ENCODE data around the gene NETO1.

The NETO1 gene

DNA sequence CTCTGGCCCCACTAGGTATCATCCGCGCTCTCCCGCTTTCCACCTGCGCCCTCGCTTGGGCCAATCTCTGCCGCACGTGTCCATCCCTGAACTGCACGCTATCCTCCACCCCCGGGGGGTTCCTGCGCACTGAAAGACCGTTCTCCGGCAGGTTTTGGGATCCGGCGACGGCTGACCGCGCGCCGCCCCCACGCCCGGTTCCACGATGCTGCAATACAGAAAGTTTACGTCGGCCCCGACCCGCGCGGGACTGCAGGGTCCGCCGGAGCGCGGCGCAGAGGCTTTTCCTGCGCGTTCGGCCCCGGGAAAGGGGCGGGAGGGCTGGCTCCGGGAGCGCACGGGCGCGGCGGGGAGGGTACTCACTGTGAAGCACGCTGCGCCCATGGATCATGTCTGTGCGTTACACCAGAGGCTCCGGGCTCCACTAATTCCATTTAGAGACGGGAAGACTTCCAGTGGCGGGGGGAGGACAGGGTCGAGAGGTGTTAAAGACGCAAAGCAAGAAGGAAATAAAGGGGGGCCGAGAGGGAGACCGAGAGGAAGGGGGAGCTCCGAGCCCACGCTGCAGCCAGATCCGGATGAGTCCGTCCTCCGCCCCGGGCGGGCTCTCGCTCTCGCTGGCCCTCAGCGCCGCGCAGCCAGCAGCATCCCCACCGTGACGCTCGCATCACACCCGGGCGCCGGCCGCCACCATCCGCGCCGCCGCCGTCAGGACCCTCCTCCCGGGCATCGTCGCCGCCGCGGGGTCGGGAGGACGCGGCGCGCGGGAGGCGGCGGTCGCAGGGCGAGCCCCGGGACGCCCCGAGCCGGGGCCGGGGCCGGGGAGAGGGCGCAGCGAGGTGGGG, 664 bp downstream of the NETO1 start:
- no peak for DNase-seq (ENCODE audit: low read depth)
- peak overlapping the region; percentile 15 for H3K4me3 ChIP-seq (ENCODE audit: low read length)
- TF ChIP-seq CTCF (conservative IDR thresholded peaks at IDR 0.05; ENCODE audit: low read length), result no peak

DNA sequence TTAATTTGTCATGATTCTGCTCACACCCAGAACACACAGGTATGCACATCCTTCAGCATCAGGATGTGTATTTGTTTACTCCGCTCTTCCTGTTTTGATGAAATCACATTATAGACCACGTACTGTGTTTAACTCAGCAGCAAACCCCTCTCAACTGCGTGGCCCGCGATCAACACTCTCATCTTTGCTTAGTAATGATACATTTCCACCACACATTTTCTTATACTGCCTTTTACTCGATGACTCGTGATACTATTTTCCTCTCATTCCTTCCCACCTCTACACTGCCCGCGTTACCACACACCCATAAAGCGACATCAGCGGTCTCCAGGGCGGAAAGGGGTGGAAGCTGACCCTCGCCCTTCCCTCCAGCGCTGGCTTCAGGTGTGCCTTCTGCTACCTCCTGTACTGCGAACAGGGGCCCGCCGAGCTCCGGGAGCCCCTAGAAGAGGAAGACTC, 1.3 kb downstream of the NETO1 start:
- TF ChIP-seq CTCF (conservative IDR thresholded peaks at IDR 0.05; ENCODE audit: low read length), result no peak
- no peak overlapping the region for H3K4me3 ChIP-seq (ENCODE audit: low read length)
- DNase-seq (ENCODE audit: low read depth), result no peak

DNA sequence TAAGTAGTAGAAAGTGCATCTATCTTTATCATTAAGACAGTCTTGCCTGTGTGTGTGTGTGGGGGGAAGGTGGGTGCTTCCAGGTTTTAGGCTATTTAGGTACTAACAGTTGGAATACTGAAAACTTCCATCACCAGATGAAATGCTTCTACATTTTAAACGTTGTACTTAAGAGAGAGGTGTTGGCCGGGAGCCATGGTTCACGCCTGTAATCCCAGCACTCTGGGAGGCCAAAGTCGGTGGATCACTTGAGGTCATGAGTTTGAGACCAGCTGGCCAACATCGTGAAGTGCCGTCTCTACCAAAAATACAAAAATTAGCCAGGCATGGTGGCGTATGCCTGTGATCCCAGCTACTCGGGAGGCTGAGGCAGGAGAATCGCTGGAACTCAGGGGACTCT, 4.0 kb downstream of the NETO1 start:
- no peak for DNase-seq (ENCODE audit: low read depth)
- TF ChIP-seq CTCF (conservative IDR thresholded peaks at IDR 0.05; ENCODE audit: low read length), result no peak
- no peak overlapping the region for H3K4me3 ChIP-seq (ENCODE audit: low read length)

DNA sequence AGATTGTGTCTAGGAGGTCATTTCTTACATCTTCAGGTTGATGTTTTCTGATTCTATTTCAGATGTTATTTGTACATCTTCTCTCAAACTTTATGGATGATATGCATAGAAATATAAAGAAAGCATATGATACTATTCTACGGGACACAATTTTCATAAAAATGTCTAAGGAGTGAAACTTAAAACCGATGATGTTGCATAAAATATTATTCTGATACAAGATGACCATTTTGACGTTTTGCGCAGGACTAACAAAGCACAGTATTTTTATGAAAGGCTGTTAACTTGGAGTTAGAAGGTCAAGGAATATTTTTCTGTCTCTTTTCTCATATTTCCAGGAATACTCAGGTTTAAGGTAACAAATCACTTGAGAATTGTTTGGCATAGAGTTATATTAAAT, 8.7 kb downstream of the NETO1 start:
- DNase-seq (ENCODE audit: low read depth), result no peak
- no peak overlapping the region for H3K4me3 ChIP-seq (ENCODE audit: low read length)
- TF ChIP-seq CTCF (conservative IDR thresholded peaks at IDR 0.05; ENCODE audit: low read length), result no peak

DNA sequence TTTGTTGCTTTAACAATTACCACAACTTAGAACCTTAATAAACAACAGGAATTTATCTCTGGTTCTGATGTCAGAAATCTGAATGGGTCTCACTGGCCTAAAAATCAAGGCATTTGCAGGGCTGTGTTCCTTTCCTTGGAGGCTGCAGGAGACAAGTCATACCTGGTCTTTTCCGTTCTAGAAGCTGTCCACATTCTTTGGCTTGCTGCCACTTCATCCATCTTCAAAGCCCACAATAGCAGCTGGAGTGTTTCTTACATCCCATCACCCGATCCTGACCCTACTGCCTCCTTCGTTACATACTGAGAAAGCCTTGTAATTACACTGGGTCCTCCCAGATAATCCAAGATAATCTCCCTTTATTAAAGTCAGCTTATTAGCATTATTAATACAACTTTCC, 18.1 kb downstream of the NETO1 start:
- TF ChIP-seq CTCF (conservative IDR thresholded peaks at IDR 0.05; ENCODE audit: low read length), result no peak
- no peak for DNase-seq (ENCODE audit: low read depth)
- no peak overlapping the region for H3K4me3 ChIP-seq (ENCODE audit: low read length)

GRCh38 chr18:72848503-72849237, 19.1 kb downstream of the NETO1 start:
- H3K4me3 ChIP-seq (ENCODE audit: low read length), result no peak overlapping the region
- no peak for TF ChIP-seq CTCF (conservative IDR thresholded peaks at IDR 0.05; ENCODE audit: low read length)
- DNase-seq (ENCODE audit: low read depth), result no peak

DNA sequence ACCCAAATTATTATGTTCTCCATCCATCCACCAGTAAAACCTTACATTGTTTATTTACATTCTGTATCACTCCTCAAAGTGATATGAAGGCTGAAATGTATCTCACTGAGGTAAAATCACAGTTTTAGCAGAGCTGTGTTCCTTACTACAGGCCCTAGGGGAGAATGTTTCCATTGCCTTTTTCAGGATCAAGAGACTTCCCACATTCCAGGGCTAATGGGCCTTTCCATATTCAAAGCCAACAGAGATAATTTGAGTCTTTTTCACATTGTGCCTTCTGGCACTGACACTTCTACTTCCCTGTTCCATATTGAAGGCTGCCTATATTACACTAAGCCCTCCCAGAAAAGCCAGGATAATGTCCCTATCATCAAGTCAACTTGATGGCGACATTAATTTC, 20.0 kb downstream of the NETO1 start:
- no peak for DNase-seq (ENCODE audit: low read depth)

More for the DNA sequence above, 20.0 kb downstream of the NETO1 start:
- no peak overlapping the region for H3K4me3 ChIP-seq (ENCODE audit: low read length)
- no peak for TF ChIP-seq CTCF (conservative IDR thresholded peaks at IDR 0.05; ENCODE audit: low read length)
